GM19438 (cell line): Measurements from ENCODE around the gene SDCBP2.

Source experiments
- ATAC-seq: cut with Tn5 transposase; IDR thresholded peaks from one replicate; pipeline ENCODE4 v1.9.1; 2021; ENCODE audit warnings: low read depth; ENCODE audit not compliant: unreplicated experiment

SDCBP2 gene, protein sequence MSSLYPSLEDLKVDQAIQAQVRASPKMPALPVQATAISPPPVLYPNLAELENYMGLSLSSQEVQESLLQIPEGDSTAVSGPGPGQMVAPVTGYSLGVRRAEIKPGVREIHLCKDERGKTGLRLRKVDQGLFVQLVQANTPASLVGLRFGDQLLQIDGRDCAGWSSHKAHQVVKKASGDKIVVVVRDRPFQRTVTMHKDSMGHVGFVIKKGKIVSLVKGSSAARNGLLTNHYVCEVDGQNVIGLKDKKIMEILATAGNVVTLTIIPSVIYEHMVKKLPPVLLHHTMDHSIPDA

DNA sequence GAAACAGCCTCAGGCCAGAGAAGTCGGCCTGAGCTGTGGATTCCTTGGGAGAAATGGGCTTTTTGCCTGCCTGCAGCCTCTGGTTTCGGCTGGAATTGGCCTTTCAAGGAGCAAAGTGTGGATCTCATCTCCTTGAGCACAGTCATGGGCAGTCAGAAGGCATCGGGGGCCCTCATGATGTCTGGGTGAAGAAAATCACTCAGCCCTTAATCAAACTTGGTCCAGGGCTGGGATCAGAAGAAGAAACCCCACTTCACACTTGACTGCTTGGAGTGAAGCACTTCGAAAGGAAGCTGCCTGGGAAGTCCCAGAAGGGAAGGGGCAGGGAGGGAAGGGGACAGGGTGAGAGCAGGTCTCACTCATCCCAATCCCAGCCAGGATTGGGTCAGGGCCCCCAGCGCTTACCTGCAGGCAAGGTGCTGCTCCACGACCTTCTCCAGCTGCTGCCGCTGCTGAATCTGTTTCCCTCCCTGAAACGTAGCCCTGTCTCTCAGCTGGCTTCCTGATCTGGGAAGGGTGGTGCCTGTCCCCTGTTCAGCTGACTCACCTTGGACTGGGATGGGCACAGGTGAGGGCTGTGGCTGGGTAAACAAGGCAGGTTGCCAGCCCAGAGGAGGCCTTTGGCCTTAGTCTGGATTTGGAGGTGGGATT, at the start of gene SDCBP2:
TSS of gene SDCBP2 (minus strand) at position 460 of the 651 bp plus-strand sequence. CDS start 8,723 bp downstream, outside the sequence.
- no peak for ATAC-seq

DNA sequence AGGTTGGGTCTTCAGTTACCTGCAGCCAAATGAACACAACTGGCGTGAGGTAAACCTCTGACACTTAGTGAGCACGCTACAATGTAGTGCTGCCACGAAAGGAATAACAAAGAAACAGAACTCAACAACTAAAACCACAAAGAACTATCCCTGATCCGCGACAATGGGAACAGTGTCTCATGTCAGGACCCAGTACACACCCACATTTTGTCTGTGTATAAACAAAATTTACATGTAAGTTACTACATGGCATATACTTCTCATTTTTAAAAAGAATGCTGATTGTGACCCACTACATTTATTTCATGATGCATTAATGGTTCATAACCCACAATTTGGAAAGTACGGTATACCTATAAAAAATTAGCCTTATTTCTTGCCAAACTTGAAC, 49.8 kb upstream of the SDCBP2 start:
- ATAC-seq = no peak

DNA sequence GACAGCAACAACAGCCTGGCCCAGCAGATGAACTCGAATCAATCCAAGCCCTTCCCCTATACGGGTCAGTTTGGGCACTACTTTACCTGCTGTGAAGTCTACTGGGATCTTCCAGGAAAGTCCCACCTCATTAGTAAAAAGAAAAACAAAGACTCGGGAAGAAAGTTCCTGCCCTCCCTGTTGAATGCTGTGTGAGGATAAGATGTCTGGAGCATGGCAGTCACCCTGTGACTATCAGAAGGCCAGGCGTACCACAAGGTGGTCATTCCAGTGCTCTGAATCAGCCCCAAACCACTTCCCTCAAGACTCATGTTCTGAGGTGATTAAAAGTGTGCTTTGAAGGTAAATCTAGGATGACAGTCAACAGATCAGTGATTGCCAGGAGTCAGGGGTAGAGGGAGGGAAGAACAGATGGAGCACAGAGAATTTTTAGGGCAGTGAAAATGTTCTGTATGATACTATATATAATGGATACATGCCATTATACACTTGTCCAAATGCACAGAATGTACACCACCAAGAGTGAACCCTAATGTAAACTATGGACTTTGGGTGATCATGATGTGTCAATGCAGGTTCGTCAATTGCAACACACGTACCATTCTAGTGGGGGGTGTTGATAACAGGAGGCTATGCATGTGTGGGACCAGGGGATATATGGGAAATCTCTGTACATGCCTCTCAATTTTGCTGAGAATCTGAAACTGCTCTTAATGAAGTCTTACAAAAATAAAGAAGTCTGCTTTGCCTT, 49.2 kb upstream of the SDCBP2 start:
- ATAC-seq = no peak

DNA sequence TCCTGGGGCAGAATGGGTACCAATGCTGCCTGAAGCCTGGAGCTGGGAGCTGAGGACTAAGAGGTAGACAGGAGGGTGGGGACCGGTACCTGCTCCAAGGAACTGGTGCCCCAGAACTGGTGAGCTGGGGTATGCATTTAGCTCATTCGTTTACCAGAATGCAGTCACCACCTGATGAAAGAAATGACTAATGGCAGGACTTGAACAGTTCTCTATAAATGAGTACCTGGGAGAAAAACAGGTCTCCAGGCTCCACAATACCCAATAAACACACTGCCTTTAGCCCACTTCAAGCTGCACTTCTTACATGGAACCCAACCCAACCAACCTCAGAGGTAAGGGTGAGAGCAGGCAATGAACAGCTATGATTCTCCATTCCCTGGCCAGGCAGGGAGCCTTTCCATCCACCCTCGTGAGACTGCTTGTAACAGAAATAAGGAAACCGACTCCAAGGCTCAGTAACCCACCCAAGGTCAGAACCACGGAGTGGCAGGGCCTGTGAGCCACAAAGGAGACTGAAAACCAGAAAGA, 48.5 kb upstream of the SDCBP2 start:
- no peak for ATAC-seq

DNA sequence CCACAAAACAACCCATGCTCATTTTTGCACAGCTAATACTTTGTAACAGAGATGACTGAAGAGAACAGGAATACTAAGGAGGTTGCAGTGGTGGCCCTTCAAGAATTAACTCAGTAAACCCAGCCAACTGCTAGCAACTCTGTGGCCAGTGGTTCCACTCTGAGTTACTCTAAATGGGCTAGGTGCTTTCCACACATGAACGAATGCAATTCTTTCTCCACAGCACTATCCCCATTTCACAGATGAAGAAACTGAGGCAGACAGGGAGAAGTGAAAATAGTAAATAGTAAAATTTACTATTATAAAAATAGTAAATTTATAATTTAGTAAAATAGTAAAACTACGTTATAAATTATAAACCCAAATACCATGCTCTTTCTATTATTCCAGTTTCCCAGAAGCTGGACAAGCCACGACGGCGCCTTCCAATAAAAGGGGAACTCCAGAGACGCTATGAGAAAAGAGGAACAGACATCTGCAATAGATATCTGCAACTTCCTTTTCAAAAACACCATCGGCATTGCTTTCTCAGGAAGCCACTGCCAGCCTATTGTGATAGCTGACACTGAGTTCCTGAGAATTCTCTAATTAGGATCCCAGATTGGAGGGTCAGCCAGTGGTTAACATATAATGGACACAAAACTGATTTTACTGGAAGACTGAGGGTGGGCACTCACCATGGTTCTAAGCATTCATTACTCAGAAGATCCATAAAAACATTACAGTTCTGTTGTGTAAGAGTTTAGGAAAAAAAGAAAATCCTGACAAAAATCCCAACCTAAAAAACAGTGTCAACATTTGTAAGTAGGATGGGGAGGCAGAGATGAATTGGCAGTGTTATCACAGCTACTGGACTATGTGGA, 47.7 kb upstream of the SDCBP2 start:
- ATAC-seq = no peak

DNA sequence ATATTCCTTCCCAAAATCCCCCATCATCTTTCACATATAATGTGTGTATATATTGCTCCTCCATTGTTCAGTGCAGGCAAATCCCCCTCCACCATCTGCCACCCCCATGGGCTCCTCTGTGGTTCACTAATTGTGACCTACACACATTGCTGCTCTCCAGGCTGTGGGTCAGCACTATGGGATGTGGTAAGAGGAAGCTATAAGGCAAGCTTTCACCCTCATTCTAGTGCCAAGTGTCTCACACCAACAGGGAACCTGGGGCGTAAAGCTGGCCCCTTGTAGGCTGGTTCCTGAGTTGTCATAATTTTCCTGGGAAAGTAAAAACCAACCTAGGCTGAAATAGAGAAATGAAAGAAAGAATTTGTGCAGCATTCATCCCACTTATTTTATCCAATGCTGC, 47.1 kb upstream of the SDCBP2 start:
- ATAC-seq = no peak

DNA sequence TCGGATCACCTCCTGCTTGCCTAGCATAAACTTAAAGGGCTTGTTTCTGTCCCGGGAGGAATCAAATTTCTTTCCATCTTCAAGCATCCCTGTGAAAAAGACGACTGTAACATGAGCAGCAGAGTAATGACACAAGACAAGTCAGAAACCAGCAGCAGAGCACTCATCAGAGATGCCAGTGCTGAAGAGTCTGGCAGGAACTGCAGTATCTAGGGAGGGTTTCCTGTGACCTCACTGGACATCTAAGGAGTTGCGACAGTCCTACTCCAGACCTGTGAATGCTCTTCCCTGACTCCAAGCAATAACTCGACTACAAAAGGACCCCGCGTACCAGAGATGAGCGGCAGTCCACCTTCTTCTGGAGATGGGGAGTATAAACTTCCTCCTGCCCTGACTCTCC, 46.6 kb upstream of the SDCBP2 start:
- ATAC-seq = no peak

DNA sequence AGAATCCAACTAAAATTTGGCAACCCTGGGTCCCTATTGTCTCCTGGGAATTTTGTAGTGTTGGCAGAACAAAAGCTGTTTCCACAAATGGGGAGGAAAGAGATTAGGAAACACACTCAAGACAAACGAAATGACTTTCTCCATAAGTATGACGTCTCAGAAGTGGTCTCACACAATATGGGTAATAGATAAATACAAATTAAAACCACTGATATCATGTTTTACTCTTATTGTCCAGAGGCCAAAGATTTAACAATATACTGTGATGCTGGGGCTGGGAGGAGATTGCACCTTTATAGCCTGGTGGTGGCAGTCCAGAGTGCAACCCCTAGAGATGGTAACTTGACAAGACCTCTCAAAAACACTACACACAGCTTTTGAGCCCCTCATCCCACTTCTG, 45.3 kb upstream of the SDCBP2 start:
- ATAC-seq = no peak

DNA sequence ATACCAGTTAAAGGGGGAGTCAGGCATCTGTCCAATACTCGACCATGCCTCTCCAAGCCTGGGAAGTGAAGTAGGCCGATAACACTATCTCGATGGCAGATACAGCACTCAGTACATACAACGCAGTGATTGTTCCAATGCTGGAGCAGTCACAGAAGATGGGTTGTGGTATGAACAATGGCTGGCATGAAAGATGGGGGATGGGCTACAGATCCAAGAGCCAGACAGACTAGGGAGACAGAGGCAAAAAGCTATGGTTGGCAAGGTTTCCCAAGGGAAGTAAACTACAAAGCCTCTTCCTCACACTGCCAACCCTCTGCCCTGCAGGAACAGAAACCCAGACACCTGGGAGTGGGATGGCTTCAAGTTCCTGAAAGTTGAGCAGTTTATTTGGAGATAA, 44.7 kb upstream of the SDCBP2 start:
- ATAC-seq = no peak

DNA sequence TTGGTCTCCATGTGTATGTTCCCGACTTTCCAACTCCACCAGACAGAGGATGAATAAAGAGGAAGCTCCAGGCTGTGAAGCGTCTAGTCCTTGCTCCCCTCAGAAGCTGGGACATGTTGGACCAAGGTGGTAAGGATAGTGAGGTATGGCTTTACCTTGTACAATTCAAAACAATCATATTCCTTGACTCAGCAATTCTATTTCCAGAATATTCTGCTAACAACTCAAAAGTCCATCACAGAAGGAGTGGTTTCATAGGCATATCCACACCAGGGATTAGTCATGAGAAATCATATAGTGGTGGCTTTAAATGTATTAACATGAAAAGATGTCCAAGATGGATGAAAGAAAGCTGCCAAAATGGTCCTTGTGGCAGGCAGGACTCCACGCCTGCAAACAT, 44.1 kb upstream of the SDCBP2 start:
- ATAC-seq = no peak

DNA sequence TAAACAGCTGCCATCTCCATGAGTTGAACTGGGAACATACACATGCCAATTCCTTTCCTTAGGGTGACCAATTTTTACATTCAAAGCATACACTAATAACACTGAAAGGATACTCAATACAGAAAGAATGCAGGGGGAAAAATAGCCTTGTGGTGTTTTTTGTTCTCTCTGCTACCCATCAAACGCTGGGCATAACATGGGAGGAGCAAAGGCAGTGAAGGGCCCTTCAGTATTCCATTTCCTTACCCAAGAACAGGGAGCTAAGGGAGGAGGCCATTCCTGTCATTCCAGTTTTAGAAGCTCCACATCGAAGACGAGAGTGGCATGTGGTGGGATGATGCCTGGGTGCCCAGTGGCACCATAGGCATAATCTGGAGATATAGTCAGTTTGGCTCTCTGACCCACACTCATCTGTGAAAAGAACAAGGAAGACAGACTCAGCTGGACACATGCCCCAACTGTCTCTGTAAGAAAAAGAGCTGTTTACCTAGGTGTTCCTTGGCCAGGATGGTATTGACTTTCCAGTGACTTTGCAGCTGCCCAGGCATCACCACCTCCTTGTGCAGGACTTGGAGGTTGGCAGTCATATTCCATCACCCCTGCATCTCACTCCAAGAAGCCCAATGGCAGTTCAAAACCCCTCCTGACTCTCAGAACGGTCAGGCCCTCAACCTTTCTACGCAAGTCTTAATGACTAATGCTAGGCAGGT, 43.0 kb upstream of the SDCBP2 start:
- ATAC-seq = no peak

DNA sequence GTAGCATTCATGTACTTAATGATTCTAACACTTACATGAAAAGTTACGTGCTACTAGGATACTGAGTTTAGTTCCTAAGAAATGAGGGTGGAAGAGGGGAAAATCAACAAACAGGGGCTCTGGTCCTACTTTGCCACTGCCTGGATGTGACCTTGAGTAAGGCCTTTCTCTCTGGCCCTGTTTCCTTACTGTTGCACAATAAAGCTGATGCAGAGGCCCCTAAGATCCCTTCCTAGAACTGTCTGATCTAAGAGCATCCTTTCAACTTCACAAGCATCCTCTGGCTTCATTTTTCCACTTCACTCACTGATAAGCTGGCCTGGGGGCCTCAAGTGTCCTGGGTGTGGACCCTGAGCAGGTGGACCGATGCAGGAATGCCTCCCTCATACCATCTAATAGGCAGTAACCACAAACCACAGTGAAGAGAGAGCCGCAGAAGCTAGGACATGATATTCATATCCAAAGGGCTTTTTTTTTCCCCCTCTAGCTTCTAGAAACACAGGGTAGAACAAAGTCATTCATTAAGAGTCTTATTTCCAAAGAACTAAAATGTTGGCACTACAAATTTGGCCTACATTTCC, 42.4 kb upstream of the SDCBP2 start:
- no peak for ATAC-seq

DNA sequence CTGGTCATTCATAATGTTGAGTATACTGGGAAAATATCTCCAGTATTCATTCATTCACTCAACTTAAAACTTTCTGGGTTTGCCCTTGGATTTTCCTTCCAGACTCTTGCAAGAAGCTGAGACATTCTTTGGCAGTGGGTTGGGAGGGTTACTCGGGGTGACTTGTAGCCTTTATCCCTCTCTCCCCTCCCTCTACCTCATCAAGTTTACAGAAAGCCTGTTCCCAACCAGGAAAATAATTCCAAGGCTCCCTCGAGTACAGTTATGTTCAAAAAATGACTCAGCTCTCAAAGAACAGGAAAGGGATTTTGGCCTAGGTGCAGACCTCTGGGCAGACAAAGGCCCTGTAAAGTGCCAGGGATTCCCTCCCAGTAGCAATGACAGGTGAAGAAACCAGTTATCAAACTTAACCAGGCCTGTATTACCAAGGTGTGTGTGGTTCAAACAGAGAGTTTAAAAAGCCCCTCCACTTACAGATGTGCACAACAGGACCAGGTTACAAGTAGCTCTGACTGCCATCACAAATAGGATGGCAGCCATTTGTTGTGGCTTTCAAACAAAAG, 41.7 kb upstream of the SDCBP2 start:
- ATAC-seq = no peak

DNA sequence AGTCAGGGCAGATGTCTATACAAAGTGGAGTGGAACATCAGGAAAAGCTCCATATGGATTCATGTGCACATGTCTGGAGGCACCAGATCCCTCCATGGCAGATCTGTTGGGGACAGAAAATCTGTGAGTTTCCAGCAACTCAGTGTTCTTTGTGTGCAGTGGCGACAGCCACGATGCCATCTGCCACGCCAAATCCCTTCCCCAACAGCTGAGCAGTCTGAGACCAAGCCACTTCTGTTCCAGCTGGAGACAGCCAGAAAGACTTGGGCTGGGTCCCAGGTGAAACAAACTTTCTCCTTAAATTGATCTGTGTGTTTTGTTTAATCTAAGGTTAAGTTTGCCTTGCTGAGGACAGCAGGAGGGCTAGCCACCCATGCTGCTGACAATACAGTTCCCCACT, 41.0 kb upstream of the SDCBP2 start:
- no peak for ATAC-seq

DNA sequence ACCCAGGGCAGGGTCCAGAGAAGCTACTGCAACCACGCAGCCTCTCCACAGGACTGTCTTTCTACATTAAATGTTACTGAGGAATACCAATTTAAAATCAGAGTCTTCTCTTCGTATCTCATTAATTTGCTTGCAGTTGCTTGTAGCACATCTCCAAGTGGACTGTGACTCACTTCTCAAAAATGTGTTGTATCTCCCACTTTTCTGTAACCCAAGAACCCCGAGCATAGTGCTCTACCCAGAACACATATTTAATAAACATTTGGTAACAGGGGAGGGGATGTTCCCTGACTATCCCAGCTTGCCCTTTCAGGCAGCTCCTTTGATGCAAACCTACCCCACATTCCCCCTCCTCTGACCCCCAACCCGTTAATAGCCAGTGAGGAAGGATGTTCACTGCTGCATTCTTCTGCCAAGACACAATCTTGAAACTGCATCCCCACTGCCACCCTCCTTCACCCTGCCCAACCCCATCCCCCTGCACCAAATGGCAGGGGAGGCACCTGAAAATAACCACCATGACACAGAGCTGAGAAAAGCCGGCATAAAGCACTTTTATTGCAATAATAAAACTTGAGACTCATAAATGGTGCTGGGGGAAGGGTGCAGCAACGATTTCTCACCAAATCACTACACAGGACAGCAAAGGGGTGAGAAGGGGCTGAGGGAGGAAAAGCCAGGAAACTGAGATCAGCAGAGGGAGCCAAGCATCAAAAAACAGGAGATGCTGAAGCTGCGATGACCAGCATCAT, 39.7 kb upstream of the SDCBP2 start:
- no peak for ATAC-seq

DNA sequence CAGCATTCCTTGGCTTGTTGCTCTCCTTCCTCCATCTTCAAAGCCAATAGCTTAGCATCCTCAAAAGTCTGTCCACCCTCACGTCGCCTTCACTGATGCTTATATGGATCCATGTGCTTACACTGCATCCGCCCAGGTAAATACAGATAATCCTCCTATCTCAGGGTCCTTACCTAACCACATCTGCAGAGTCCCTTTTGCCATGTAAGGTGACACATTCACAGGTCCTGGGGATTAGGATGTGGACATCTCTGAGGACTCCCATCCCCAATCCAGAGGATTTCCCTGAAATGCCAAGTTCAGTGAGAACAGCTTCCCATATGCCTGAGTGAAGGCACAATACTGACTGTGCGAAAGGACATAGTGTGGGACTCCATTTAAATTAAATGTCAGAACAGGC, 38.5 kb upstream of the SDCBP2 start:
- no peak for ATAC-seq

DNA sequence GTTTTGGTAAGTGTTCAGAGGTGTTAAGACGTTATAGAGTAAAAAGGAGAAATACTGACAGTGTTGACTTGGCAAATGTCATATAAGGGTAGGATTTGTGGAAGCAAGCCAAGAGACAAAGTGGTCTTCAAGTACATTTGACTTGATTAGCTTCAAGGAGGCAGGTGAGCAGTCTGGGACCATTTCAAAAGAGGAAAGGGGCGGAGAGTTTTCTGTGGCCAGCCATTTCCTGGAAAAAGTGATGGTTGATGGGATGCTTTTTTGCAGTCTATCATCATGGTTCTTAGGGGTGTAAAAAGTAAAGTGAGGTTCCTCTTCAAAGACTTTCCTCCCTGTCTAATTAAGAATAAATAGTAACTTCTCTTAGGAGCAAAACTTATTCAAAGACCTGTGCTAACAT, 35.2 kb upstream of the SDCBP2 start:
- ATAC-seq = no peak

DNA sequence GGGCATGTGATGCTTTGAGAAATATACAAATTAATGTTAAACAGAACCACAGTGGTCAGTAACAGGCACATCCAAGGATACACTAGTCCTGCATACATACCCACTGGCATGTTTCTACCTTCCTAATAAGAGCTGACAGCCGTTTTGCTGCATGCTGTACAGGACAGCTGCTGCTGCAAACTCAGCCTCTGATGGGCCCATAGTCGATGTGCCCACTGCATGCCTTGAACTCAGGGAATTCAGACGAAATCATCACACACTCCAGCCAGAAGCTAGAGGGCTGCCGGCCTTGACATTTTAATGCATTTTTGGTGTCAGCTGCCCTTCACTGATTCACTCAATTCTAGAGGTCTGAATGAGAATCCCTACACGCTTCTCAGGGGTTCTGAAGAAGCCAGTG, 34.6 kb upstream of the SDCBP2 start:
- ATAC-seq = no peak

DNA sequence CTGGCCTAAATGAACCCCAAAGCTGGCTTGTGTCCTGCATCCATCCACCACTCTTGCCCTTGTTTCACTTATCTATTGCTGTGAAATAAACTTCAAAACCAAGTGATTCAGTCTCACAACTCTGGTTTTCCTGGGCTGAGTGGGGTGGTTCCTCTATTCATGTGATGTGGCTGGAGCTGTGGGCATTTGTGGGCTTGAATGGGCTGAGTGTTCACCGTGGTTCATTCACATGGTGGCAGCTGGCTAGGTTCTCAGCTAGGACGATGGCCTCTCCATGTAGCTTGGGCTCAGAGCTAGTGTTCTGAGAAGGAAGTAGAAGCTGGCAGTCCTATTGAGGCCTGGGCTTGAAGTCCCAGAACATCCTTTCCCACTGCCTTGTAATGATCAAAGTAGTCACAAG, 33.5 kb upstream of the SDCBP2 start:
- no peak for ATAC-seq
